GM18511 (cell line): Measurements from ENCODE around the gene PAX3.

Experiments
- ATAC-seq: cut with Tn5 transposase; IDR thresholded peaks from one replicate; pipeline ENCODE4 v1.9.1; 2021; ENCODE audit warnings: mild to moderate bottlenecking, moderate library complexity; ENCODE audit not compliant: unreplicated experiment

The PAX3 gene

DNA sequence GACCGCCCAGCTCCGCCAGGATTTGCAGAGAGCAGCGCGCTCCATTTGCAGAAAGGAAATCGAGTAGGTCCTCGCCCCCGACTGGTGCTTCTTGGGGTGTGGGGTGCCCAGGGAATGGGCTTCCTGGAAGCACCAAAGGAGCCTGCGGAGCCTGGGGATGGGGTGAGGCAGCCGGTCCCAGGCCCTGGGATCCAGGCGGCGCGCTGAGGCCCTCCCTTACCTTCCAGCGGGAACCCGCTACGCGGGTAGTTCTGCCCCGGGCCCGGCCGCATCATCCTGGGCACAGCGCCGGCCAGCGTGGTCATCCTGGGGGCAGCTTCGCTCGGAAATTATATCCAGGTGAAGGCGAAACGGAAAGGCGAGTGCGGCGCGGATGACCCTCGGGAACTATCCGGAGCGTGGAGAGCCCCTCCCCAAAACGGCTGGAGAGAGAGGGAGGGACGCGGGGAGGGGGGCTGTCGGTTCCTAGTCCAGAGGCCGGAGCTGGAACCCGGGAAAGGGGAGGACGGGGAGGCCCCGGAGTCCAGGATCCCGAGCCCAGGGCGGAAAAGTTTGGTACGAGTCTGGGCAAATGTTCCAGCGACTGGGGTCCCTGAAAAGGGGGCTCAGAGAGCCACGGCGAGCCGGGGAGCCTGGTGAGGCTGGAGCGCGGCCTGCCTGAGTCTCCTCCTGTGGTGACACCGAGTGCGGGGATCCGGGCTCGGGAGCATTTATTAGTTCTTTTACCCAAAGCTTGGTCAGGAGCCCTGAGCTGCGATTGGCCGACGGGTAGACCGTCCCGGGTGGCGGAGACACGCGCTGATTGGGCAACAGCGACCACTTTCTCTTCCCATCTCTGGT, at the start of gene PAX3:
Gene PAX3 (minus strand): TSS at position 688 of the 840 bp plus-strand sequence. CDS start 383 bp downstream, at position 305.
- no peak for ATAC-seq

DNA sequence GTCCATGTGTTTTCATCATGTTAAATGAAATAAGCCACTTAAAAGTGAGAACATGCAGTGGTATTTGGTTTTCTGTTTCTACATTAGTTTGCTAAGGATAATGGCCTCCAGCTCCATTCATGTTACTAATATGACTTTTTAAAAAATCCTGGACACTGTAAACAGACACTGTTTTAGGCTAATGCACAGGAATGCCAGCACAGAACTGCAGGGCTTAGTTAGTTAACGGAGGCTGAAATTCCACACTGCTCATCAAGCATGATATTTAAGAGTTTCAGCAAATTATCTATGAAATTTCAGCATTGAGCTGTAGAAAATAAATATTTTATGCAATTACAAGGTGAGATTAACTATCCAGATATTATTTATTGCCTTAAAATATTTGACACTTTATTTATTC, 42.5 kb upstream of the PAX3 start:
- ATAC-seq: no peak

DNA sequence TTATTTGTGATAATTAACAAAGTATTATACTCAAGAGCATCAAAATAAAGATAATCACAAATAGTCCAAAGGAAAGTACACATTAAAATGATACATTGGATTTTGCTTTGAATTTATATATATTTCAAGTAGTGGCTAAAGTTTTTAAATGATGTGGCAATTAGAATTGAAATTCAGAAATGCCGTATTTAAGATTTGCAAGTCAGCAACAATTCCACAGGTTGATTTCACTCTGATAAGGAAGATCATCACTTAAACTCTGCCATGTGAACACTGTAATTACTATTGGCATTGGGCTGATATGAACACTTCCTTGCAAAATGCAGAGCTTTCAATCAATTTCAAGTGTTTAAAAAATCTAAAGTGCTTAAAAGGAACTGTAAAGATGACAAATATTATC, 39.6 kb upstream of the PAX3 start:
- no peak for ATAC-seq

DNA sequence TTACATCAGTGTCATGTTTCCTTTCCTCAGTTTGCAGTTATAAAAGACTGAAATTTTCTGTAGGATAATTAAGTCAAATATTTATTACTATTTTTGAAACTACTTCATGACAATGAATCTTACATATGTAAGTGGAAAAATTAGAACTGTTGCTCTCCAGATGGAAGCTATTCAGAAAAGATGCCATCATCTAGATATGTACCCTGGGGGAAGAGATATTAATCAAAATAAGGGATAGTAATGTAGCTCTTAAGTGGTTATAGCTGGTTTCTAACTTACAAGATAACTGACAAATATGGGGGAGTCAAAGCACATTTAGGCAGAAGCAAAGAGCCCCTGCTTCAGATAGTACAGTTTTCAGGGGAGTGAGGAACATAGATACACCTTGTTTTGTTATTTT, 38.1 kb upstream of the PAX3 start:
- ATAC-seq: no peak

DNA sequence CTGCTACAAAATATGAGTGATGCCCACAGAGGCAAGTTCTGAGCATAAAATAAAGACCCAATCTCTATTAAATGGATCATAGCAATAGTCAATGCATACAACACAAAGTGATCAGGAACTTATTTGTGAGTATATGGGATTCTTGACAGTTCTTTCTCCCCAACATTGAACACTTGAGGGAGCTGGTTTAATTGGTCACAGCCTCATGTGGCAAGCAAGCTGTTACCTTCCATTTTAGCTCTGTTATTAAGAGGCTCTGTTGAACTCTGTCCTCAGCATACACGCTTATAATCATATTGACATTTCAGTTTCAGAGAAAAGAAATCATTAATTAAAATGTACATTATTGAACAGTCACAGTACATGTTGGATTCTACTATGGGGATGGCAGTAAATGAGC, 37.6 kb upstream of the PAX3 start:
- no peak for ATAC-seq

DNA sequence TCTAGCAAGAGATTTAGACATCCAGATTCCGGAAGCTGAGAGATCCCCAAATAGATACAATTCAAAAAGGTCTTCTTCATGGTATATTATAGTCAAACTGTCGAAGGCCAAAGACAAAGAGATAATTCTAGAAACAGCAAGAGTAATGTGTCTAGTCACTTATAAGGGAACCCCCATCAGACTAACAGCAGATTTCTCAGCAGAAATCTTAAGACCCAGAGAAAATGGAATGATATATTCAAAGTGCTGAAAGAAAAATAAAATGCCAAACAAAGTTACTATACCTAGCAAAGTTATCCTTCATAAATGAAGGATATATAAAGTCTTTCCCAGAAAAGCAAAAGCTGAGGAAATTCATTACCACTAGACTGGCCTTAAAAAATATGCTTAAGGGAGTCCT, 36.1 kb upstream of the PAX3 start:
- ATAC-seq: no peak

DNA sequence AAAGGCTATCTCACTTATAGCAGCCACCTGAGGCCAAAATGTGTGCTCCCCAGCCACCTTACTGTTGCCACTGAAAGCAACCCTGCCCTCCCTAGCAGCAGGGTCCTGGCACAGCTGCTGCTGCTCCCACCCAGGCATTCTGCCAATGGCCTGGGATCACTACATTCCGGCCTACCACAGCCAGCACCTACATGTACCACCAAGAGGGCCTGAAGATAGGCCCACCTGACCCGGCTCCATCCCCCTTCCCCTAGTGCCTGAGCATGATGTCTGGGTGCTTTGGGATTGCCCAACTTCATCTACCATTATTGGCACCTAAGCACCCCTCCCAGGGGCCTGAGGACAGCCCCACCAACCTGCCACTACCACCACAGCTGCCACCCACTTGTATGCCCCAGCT, 34.6 kb upstream of the PAX3 start:
- ATAC-seq: no peak

DNA sequence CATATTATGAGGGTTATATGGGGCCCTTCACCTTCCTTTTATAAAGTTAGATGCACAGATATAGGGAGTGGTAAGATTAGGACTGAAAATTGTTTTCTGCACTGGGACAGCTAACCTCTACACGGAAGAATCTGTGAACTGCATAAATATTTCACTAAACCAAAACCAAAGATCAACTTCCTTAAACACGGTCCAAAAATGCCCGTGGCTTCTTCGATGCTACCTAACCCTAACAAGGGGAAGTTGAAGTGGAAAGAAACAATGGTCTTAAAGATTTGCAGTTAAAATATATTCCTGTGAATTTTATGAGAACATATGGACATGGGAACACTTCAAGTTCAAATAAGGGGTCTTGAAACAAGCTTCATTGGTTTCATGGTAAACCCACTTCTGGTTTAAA, 33.3 kb upstream of the PAX3 start:
- no peak for ATAC-seq

DNA sequence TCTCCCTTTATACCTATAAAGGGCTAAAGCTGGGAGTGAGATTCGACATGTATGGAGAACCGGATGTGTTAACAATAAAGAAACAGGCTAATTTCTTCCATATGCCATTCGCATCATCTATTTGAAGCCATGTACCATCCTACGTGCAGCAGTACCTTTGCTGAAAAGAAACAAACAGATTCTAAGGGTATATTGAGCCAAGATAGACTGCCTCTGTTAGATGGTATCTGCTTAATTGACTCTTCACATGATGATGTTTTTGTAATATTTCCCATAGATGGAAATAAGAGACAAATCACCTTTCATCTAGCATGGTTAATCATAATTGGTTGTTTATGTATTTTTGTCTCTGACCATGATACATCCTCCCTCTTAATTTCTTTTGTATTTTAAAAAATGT, 32.1 kb upstream of the PAX3 start:
- ATAC-seq: no peak

DNA sequence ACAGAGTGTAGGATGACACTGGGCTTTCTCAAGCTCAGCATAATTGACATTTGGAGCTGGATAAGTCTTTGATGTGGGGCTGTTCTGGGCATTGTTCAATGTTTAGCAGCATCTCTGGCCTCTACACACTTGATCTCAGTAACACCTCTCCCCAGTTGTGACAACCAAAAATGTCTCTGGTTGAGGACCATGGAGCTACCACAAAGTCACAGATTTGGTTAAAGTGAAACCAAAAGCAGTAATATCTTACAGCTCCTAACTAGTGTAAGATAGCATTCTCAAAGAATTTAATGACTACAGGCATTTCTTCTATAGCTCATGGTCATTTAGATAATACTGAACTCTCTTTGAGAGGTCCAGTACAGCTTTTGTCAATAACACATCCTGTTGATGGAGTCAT, 23.4 kb upstream of the PAX3 start:
- ATAC-seq: no peak

DNA sequence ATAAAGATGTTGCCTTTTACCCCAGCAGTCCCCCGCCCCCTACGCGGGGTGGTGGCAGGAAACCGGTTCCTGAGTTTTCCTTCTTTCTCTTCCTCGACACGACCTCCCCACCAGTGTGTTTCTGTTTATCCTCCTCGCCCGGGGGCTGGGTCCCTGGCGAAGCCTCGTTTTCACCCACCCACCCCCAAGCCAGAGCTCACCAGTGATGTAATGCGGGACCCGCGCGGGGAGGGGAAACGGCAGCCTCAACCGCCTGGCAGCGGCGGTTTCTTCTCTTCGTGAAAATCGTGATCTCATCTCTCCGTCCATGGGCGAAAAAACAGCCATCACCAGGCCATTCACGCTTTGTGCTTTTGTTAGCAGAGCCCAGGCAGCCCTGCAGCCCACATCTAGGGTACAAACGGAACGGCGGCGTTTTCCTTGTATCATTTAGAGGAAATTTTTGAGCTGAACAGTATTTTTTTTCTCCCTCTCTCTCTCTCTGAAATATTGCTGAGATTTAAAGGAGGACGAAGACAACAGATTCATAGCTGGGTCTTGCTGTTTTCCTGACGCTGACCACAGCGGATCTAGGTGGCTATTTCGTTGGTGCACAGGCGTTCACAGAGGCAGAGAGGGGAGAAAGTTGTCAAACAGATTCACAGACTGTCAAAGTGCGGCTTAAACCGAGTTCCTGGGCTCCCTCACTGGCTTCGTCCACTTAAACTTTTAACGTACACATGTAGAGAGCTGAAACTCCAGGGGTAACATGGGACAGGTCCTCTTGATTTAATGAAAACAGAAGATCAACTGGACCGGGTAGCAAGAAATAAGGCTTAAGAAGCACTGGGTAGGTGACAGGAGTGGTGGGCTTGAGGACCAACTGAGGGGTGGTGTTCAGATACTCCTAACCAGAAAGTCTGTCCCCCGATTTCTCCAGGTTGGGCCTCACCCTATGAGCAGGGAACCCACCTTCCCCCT, 21.9 kb upstream of the PAX3 start:
- ATAC-seq: peak; percentile 10

DNA sequence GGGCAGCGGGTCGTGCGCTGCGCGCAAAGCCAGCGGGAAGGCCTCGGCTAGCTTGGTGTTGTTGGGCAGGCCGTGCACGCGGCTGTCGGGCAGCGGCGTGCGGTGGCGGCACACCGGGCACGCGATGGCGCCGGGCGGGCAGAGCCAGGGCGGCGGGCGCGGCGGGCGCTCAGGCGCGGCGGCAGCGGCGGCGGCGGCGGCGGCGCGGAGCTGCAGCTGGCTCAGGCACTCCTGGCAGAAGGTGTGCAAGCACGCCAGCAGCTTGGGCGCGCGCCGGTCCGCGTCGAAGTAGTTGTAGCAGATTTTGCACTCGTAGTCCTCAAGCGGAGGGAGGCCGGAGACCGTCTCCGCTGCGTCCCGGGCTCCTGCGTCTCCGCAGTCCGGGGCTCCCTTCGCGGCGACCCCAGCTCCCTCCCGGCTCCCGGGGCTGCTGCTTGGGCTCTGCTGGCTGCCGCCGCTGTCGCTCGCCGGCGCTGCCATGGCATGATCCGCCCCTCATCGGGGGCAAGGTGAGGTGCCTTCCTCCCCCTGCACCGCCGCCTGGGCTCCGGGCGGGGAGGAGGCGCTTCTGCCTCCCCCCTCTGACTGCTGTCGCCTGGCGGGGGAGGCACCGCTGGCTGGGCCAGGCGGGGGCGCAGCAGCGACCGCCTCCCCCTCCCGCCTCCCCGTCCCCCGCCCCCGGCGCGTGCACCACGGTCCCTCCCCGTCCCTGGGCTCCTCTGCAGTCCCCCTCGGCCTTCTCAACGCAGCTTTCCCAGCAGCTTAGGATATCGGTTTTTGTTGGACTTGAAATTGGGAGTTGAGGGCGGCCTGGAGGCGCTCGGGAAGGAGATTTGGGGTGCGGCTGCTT, 21.0 kb upstream of the PAX3 start:
- ATAC-seq: peak; percentile 58

DNA sequence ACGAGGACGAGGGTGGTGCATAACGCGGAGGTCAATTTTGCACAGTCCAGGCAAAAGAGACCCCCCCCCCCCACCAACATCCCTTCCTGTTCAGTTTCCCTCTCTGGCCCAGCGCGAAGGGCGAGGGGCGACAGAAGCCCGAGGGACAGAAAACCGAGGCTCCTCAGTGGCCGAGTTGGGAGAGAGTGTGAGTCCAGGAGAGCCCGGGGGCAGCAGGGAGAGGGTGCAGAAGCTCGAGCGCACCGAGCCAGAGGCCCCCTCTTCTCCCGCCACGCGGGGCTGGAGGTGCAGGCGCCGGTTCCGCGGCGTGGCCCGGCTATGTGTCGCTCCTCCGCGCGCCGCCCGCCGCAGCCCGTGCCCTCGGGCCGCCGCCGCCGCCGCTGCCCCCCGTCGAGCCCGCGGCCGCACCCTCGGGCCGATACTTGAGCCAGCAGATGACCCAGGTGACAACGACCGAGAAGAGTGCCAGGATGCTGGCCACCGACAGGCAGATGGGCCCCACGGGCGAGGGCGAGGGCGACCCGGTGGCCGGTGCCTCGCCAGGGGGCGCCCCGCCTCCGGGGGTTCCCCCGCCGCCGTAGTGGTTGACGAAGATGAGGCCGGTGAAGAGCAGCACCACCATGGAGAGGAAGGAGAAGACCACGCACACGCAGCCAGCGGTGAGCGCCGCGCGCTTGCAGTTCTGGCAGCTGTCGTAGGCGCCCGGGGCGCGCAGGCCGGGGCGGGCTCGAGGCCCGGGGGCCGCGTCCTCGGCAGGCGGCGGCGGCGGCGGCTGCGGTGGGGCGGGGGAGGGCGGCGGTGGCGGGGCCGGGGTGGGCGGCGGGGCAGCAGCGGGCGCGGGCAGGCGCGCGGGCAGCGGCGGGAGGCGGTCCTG, 20.2 kb upstream of the PAX3 start:
- ATAC-seq: peak; percentile 41

DNA sequence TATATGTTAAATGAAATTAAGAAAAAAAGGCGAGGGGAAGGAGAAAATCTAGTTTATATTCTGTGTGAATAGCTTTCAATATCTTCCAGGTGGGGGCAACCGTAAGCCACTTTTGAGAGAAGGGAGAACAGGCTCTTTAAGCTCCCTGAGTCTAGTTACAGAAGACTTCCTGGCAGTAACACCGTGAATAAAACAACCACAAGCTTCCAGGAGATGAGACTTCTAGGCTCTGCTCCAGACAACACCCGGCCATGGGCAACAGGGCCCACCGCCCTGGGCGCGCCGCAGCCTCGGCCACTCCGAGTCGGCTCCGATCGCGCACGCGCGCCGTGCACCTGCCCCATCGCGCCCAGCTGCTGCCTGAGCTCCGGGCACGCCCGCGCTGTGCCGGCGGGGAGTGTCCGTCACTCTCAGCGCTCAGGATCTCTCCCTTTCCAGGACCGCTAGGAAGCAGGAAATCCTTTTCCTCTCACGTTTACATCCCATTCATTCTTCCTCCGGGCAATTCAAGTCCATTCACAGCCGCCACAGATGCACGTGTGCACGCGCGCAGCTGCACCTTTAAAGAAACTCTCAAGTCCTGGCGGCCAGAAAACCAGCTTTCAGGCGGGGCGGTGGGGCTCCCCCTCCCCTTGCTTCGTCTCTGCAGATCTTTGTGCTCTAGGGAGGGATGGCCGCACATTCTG, 19.4 kb upstream of the PAX3 start:
- peak; percentile 42 for ATAC-seq

DNA sequence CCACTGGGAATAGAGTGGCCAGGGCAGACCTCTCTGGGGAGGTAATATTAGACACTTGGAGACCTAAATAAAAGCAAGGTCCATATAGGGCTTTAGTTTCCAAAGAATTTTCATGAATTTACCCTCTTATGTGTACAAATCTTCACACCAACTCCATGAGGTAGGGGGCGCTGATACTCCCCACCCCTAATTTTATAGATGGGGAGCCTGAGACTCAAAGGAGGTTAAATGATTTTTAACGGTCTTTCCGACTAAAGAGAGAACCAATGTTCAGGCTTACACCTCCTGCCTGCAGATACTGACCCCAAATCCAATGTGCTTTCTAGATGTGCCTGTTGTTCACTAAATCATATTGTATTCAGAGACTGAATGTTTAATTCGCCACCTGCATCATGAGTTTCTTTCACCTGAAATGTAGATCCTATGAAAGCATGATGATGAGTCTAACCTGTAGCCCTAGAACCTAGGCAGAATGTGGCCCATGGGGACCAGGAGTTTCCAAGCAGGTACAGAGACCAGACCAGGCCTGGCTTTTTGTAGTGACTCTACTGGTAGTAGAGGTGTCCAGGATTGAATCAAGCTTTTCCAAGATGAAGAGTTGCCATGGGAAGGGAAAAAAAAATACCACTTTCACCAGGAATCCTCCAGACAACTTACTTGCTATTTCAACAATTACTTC, 16.8 kb upstream of the PAX3 start:
- ATAC-seq: no peak

DNA sequence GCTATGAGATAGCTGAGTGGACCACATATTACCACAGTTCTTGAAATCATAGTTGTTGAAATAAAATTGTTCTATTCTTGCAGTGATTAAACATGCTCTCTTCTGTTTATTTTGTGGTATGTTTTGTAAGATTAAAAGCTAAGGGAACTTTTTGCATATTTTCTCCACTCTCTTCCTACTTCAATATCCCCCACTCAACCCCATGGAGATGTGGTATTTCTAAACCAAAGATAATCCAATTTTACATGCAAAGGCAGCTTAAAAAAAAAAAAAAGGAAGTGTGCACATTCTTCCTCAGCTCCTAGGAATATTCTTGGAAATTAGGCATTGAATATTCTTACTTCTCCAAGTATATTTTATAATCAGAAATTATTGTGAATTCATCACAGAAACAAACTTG, 15.0 kb upstream of the PAX3 start:
- no peak for ATAC-seq

DNA sequence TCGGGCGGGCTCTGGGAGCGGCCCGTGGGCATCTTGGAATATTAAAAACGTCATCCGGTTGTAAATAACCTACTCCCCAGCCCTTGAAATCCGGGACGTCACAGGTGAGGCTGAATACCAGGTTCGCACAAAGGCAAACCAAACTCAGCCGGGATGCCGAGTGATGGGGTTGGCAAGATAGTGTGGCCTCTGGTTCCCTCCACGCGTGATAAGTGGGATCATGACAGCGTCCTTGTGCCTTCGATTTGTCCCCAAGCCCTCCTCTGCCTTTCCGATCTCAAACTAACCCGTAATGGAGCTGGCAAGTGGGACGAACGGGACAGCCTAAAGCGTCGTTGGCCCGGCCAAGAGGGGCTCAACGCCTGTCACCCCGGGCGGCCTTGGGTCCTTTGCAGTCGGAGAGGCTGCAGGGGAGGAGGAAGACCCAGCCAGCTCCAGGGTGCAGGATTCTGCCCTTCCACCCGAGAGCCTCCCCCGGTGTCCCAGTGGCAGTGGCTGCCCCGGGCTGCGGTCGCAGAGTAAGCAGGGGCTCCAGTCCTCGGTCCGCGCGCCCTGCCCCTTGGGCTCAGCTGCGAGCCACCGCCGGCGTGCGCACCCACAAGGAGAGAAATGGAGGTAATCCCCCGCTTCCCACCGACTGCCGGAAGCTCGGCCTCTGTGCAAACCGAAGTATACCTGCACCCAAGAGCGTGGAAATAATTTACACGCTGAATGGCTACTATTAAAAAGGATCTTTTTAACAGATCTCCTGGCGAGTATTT, 13.4 kb upstream of the PAX3 start:
- ATAC-seq: no peak

DNA sequence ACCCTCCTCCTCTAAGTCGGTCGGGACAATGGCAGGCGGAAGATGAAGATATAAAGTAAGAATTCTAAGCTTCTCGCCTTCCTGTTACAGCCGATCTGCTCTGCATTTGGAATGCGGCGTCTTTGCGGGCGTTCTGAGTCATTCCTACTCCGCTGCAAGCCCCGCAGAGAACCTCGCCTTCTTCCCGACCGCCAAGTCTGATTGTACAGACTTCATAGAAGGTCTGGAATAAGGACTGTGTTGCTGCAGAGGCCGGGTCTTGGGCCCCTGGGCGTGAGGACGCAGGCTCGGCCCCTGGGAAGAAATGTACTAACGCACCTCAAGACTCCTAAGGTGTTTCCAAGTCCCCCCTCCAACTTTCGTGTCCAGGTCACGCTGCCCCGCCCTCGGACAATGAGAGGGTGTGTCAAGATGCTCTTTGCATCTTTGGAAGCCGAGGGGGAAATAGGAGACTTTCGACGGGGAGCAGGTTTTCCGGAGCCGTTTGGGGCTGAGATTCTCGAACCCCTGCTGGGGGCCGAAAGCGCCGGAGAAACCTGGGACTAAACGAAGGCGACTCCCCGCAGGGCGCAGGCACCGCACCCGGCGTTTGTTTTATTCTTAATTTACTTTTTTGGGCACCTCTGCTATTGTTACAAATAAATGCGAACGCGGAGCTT, 12.7 kb upstream of the PAX3 start:
- ATAC-seq: no peak
